Uterine smooth muscle cell (primary cell): ENCODE results near the gene MND1. TPM values are rescaled to one million over a fixed set of nuclear protein-coding genes. Genes with fewer than 3 reads are reported as not detected.

Experiments used
- total RNA-seq: library from RNA; depleted of rRNA; stranded (reverse); fragments of >200 nt; gene quantifications from 2 replicates; pipeline ENCODE4 v1.2.3, GENCODE V29; 2014

Gene MND1
- 8.4 and 19.5 TPM in 2 replicates for total RNA-seq

GRCh38 chr4:153344131-153345011 is at the start of gene MND1:
MND1 (plus strand) TSS chr4:153344688; CDS start chr4:153344738, 50 bp downstream.

Other genes with a start within 250 kb of the MND1 start
- 68.0 and 94.4 TPM in 2 replicates for gene TRIM2, start 140.2 kb upstream of the MND1 start, total RNA-seq
- 5.8 and 9.7 TPM in 2 replicates for gene TMEM131L, start 121.7 kb downstream of the MND1 start, total RNA-seq